HG03108 (cell line): ENCODE data around the gene FRMD4B.

Source experiments
- ATAC-seq: cut with Tn5 transposase; IDR thresholded peaks from one replicate; pipeline ENCODE4 v1.9.1; 2021; ENCODE audit warnings: moderate library complexity; ENCODE audit not compliant: unreplicated experiment

FRMD4B gene

DNA sequence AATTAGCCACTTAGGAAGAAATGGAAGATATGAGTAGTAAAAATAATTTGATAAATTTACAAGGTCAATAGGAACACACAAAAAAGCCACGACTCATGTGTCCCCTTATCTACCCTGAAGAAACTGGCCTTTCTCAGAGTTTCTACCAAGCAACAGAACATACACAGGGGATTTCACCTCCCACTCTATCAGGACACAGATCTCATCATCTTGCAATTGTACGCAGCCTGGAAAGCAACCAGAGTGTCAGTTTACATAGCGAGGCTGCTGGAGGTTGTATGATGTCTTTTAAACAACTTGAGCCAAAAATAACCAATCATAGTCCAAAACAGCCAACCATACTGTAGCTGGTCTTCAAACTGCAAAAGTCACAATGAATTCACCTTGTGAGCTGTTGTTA lies 243.8 kb downstream of the FRMD4B start:
- no peak for ATAC-seq

DNA sequence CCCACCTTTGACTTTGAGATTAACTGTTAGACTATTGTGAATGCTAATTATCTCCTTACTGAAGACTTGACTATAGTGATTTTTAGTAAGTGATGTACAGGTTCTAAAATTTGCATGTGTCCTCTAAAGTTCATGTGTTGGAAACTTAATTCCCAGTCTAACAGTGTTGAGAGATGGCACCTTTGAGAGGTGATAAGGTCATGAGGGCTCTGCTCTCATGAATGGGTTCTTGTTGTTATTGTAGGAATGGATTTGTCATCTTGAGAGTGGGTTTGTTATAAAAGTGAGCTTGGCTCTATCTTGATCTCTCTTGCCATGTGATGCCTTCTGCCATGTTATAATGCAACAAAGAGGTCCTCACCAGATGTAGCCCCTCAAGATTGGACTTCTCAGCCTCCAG lies 244.6 kb downstream of the FRMD4B start:
- ATAC-seq: no peak

DNA sequence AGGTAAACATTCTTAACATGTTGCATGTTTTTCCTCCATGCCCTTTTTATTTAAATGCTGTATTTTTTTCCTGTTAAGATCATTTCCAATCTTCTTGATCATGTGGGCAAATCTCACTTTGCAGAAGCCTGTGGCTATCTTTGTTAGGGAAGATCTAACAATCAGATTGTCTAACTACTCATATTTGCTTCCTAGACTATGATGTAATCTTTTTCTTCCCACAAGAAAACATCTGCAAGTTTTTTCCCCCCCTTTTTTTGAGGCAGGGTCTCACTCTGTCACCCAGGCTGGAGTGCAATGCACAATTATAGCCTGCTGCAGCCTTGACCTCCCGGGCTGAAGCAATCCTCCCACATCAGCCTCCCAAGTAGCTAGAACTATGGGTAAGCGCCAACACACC lies 248.5 kb downstream of the FRMD4B start:
- ATAC-seq: no peak

DNA sequence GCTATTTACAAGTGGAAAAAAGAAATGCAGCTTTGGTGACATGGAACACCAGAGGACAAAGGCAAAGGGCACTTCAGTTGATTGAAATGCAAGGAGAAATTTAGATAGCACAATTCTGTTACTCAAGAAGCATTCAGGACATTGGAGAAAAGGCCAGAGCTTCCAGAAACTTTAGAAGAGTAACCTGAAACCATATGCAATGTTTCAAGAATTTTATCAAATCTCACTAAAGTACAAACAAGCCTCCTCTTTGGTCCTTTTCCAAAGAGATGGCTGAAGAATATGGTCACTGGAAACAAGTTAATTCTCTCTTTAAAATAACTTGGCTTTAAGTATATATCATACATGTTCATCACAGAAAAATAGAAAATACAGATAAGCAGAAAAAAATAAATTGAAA lies 248.9 kb downstream of the FRMD4B start:
- no peak for ATAC-seq

DNA sequence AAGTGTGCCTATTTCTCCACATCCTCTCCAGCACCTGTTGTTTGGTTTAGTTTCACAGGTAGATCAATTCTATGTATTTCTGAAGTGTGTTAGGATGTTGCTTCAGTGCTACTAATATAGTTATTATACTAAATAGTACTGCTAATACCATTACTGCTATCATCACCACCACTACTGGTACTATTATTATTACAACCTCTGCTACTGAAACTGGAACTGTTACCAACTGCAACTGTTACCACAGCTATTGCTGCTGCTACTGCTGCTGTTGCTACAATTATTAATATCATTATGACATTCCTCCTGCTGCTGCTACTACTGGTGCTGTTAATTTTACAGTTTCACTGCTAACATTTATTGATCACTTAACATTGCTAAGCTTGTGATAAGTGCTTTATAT lies 255.2 kb downstream of the FRMD4B start:
- ATAC-seq: peak; percentile 93

DNA sequence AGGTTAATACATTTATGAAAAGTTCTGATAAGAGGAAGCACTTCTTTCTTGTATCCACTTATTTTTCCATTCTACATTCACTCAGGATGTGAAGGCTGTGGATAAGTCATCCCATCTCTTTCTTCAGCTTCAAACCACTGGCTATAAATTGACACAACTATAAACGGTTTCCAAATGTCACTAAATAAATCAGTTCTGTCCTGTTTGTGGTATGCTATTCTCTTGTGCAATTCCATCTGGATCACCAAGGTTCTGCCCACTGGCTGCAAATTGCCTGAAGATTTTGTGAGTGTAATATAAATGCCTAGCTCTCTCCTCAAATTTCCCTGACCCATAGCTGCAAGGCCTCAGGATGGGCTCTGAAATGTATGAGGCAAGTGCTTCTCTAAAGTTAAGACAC lies 256.4 kb downstream of the FRMD4B start:
- no peak for ATAC-seq

DNA sequence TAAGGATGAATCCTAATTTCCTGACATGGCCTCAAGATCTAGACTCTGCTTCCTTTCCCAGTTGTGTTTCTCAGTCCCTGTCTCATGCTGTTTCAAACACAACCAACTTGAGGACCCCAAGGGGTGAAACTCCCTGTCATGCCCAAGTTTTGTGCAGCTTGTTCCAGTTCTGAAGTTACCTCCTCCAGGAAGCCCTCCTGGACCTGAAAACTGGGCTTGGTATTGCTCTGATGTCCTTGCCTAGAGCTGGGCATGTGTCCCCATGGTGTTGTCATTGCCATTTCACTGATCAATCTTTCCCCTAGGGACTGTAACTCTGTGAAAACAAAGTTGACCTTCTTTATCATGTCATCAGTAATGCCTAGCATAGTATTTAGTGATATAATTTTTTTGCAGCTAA lies 257.4 kb downstream of the FRMD4B start:
- ATAC-seq: no peak

DNA sequence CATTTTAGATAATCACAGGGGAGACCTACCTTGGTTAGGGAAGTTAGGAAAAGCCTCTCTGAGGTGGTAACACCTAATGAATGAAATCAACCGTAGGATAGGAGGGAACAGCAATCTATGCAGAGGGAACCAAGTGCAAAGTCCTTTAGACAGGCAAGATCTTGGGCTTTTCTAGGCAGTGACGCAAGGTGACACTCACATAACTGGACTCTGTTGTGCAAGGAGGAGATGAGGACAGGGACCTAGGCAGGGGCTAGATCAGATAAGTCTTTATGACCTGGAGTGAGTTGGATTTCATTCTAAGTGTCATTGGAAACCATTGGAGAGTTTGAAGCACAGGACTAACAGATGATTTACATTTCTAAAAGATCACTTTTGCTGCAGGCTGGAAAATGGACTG lies 258.9 kb downstream of the FRMD4B start:
- no peak for ATAC-seq

DNA sequence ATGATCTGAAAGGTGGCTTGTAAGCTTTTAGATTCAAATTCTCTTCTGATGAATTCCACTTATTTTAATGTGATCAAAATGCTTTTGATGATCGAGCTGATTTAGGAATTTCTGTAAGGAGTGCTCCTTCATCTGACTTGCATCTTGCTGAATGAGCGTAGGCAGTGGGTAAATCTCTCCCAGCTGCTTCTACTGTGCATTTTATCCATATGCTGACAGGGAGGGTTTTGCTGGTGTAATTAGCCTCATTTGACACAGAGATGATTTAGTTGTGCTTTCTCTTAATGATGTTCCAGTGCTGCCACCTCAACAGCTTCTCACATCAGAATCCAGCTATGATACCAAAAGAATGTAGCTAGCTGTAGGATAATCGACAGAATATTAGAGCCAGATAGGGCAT lies 259.7 kb downstream of the FRMD4B start:
- ATAC-seq: no peak

DNA sequence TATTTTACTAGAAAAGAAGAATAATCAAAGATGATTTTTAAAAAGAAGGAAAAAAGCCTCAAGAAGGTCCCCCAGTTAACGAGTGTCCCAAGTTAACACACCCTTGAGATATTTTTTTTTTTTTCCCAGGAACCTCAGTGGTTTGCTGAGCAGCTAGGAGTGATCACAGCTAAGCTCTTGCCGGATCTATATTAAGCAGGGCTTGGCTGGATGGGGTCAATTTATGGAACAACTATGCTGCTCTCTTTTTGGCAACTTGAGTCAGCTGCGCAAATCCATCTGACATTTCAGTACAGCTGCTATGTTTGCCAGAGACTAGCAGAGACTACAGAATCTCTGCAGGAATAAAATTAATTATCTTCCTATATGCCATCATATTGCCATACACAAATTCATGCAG lies 263.5 kb downstream of the FRMD4B start, which contains the start of gene LMOD3:
Gene LMOD3, minus strand, starts transcription at position 193 of the 400 bp plus-strand sequence. CDS start 209 bp downstream, outside the sequence.
- ATAC-seq: no peak

DNA sequence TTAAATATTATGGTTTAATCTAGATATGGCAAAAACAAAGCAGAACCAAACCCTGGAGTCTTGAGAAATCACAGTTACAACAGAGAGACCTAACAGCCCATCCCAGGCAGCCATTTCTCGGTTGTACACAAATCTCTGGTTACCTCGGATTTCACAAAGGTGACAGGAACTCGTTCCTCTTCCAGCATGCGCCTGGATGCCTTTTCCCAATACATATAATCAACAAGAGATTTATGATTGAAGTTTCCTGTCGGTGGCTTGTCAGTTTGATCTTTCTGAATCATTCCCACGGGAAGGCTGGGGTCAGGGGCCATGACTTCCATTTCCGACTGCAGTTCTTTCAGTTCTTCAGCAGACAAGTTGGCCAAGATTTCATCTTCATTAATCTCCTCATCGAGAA lies 263.9 kb downstream of the FRMD4B start:
- ATAC-seq: no peak

DNA sequence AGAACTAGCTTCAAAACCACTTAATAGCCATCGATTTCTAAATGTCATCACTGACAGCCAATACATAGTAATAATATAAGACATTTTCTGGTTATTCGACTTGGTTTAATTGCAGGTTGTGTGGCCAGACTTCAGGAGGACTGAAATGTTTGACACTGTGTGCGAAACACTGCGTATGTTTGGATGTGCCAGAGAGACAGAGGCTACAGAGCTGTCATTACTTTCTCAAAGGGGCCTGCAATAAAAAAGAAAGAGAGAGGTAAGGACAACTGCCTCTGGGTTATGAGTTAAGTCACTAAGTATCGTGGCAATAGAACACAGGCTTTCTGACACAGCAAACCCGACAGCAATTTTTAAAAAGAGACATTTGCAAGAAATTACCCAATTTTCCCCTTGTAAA lies 264.4 kb downstream of the FRMD4B start:
- ATAC-seq: no peak

DNA sequence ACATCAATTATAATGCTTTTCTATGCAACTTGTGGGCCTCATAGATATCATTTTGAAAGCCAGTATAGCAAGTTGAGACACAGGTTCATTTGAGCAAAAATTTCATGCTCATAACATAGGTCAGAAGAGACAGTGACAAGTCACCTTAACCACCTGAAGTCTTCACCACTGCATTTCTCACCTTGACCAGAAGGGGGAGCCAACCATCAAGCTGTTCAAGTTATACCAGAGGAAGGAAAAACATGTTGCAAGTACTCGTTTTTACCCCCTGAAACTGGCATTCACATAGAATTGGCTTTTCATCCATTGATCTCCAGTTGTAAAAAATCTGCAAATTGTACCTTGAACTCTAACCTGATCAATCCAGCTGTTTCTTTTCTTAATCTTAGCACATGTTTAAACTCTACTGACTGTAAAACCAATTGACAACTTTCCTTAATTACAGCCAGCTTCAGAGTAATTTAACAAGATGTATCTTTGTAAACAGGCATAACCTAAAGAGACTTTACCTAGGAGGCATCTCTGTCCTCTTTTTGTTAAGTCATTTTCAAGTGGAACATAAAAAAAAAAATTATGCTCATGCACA lies 264.9 kb downstream of the FRMD4B start:
- no peak for ATAC-seq
